ENCODE results near the gene IFNA17. TPM values are rescaled to one million over a fixed set of nuclear protein-coding genes. Genes with fewer than 3 reads are reported as not detected.

The IFNA17 gene
- total RNA-seq, 1 experiment from 2014 or later: not detected

DNA sequence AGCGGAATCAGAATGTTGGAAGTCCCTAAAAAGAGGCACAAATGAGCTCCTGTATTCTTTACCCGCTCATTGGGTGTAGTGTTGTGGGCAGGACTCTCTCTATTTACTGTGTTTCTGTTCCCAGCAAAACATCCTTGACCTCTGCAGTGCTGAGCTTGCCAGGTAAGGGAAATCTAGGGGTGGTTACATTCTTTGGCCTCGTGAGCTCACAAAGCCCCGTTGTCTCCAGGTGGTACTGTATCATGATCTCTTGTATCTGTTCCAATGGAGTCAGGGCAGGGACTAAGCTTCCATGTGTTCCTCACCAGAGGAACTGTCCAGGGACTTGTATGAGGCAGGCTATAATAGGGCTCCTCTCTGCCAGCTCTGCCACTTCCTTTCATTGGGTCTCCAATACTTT is 23.6 kb upstream of the IFNA17 start:
- intact Hi-C loops (cut with micrococcal nuclease): loop anchor here (2.0 kb wide), 3 partner anchors 67 to 203 kb away; no protein-coding TSS in a partner anchor
- Histone ChIP-seq H3K4me1 (ENCODE audit: insufficient read depth, low read length) (no peaks in the 10 kb centered on the region), H3K79me2 (ENCODE audit: low read length) (no peaks in the 10 kb centered on the region), H3K27ac (ENCODE audit: low read length) (no peak overlapping the region), H3K27me3 (ENCODE audit: low read length) (peaks cover 14% of the 10 kb centered on the region), H3K9ac (ENCODE audit: low read length) (no peak overlapping the region), H3K9me3 (ENCODE audit: low read length) (no peaks in the 10 kb centered on the region), H3K4me2 (ENCODE audit: low read length) (no peak overlapping the region), H4K20me1 (ENCODE audit: low read length) (no peaks in the 10 kb centered on the region), H3K4me3 (ENCODE audit: low read length) (no peak overlapping the region), H3F3A (ENCODE audit: low read length, unreplicated experiment) (no peaks in the 10 kb centered on the region), H2AFZ (ENCODE audit: low read length) (no peak overlapping the region), H3K36me3 (ENCODE audit: low read depth, low read length) (no peaks in the 10 kb centered on the region), H3K9me2 (replicated peaks; ENCODE audit: low read length) (no peaks in the 10 kb centered on the region)
- ChIA-PET POLR2A (ENCODE audit: unreplicated experiment) (no interaction called here), CTCF (no interaction called here)
- BruUV-seq (replicated peaks): no TSS peak
- no peak for TF ChIP-seq EZH2 (IDR thresholded peaks at IDR 0.05; ENCODE audit: low read length, unreplicated experiment)
- TF ChIP-seq EZH2phosphoT487 (IDR thresholded peaks at IDR 0.05; ENCODE audit: borderline replicate concordance, low read length): no peak
- TF ChIP-seq, protein P1, sequence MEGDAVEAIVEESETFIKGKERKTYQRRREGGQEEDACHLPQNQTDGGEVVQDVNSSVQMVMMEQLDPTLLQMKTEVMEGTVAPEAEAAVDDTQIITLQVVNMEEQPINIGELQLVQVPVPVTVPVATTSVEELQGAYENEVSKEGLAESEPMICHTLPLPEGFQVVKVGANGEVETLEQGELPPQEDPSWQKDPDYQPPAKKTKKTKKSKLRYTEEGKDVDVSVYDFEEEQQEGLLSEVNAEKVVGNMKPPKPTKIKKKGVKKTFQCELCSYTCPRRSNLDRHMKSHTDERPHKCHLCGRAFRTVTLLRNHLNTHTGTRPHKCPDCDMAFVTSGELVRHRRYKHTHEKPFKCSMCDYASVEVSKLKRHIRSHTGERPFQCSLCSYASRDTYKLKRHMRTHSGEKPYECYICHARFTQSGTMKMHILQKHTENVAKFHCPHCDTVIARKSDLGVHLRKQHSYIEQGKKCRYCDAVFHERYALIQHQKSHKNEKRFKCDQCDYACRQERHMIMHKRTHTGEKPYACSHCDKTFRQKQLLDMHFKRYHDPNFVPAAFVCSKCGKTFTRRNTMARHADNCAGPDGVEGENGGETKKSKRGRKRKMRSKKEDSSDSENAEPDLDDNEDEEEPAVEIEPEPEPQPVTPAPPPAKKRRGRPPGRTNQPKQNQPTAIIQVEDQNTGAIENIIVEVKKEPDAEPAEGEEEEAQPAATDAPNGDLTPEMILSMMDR (conservative IDR thresholded peaks at IDR 0.05; ENCODE audit: low read depth, low read length): no peak
- DNase-seq (no peak), ATAC-seq (no peak)

DNA sequence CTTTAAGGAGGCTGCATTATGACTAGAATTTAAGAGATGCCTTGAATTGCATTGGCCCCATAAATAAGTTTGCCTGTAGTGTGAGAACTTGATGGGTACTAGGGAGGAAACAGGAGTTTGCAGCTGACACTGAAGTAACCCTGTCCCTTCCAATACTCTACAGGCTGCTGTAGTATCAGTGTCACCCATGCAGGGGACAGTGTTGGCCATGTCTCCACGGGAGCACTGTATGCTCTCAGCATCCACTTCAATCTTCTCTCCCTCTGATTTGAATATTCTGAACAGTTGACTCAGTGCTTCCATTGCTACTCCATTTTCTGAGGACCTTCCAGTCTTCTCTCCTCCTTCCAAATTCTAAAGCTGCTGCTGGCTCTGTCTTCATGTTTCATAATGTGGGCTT is 23.2 kb upstream of the IFNA17 start:
- Histone ChIP-seq H3F3A (ENCODE audit: low read length, unreplicated experiment) (no peaks in the 10 kb centered on the region), H3K9me2 (replicated peaks; ENCODE audit: low read length) (no peaks in the 10 kb centered on the region), H3K27ac (ENCODE audit: low read length) (no peak overlapping the region), H3K4me1 (ENCODE audit: insufficient read depth, low read length) (no peaks in the 10 kb centered on the region), H4K20me1 (ENCODE audit: low read length) (no peaks in the 10 kb centered on the region), H2AFZ (ENCODE audit: low read length) (no peak overlapping the region), H3K36me3 (ENCODE audit: low read depth, low read length) (no peaks in the 10 kb centered on the region), H3K9me3 (ENCODE audit: low read length) (no peaks in the 10 kb centered on the region), H3K79me2 (ENCODE audit: low read length) (no peaks in the 10 kb centered on the region), H3K9ac (ENCODE audit: low read length) (no peak overlapping the region), H3K4me3 (ENCODE audit: low read length) (no peak overlapping the region), H3K27me3 (ENCODE audit: low read length) (peaks cover 14% of the 10 kb centered on the region), H3K4me2 (ENCODE audit: low read length) (no peak overlapping the region)
- DNase-seq (no peak), ATAC-seq (no peak)
- POLR2A ChIA-PET (ENCODE audit: unreplicated experiment): no interaction called here
- CTCF ChIA-PET: no interaction called here
- no TSS peak for BruUV-seq (replicated peaks)
- intact Hi-C loops (cut with micrococcal nuclease): no loop called here
- TF ChIP-seq, protein P1 (conservative IDR thresholded peaks at IDR 0.05; ENCODE audit: low read depth, low read length): no peak
- no peak for TF ChIP-seq EZH2phosphoT487 (IDR thresholded peaks at IDR 0.05; ENCODE audit: borderline replicate concordance, low read length)
- TF ChIP-seq EZH2 (IDR thresholded peaks at IDR 0.05; ENCODE audit: low read length, unreplicated experiment): no peak

DNA sequence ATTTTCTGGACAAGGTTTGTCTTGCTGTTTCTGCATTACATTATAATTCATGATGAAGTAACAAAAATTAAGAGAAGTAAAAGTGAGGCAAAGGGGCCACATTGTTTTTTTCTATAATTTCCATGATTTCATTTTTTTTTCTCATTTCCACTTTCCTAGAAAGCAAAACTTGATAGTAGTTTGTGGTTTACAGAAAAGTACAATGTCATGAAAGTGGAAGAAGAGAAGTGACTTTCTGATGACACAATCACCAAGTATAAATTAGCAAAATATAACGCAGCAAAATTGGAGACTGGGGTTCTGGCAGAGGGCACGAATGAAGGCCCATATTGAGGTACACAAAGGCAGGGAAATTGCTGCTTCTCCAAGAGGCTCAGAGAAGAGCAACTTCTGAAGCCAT is 16.8 kb upstream of the IFNA17 start:
- intact Hi-C loops (cut with micrococcal nuclease): no loop called here
- H3K27ac ChIP-seq (ENCODE audit: low read length): no peak overlapping the region
- ATAC-seq (no peak), DNase-seq (no peak)
- ChIA-PET POLR2A (ENCODE audit: unreplicated experiment) (no interaction called here), CTCF (no interaction called here)
- no peaks in the 10 kb centered on the region for H3K4me1 ChIP-seq (ENCODE audit: insufficient read depth, low read length)
- no peaks in the 10 kb centered on the region for H3F3A ChIP-seq (ENCODE audit: low read length, unreplicated experiment)
- no peaks in the 10 kb centered on the region for H3K9me3 ChIP-seq (ENCODE audit: low read length)
- H3K36me3 ChIP-seq (ENCODE audit: low read depth, low read length): no peaks in the 10 kb centered on the region
- H3K9ac ChIP-seq (ENCODE audit: low read length): no peak overlapping the region
- H3K79me2 ChIP-seq (ENCODE audit: low read length): no peaks in the 10 kb centered on the region
- no peak overlapping the region for H3K4me3 ChIP-seq (ENCODE audit: low read length)
- no peaks in the 10 kb centered on the region for H4K20me1 ChIP-seq (ENCODE audit: low read length)
- H3K9me2 ChIP-seq (replicated peaks; ENCODE audit: low read length): no peaks in the 10 kb centered on the region
- no TSS peak for BruUV-seq (replicated peaks)
- peaks cover 12% of the 10 kb centered on the region for H3K27me3 ChIP-seq (ENCODE audit: low read length)
- no peak for TF ChIP-seq EZH2phosphoT487 (IDR thresholded peaks at IDR 0.05; ENCODE audit: borderline replicate concordance, low read length)
- no peak for TF ChIP-seq EZH2 (IDR thresholded peaks at IDR 0.05; ENCODE audit: low read length, unreplicated experiment)
- TF ChIP-seq, protein P1 (conservative IDR thresholded peaks at IDR 0.05; ENCODE audit: low read depth, low read length): no peak
- no peak overlapping the region for H3K4me2 ChIP-seq (ENCODE audit: low read length)
- H2AFZ ChIP-seq (ENCODE audit: low read length): no peak overlapping the region

All from PC-3 (cell line).